Measurements from ENCODE around the gene KLRD1.
"Not testable (repeated sequence)": the region's sequence is repeated elsewhere in the genome, so short reads cannot be mapped to it uniquely, and the experiment has no call there.

Gene KLRD1

DNA sequence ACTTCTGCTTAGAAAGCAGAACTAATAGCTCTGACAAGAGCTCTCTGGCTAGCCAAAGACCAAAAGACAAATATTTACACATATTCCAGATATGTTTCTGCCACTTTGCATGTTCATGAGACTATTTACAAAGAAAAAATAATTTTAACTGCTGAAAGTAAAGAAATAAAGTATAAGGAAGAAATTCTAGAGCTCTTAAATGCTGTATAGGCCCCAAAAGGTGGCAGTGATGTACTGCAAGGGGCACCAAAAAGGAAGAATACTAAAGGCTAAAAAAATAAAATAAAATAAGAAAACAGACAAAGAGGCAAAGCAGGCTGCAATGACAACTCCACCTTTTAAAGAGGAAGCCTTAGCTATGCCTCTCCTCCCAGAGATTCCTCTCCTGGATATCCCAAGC is 59.2 kb downstream of the KLRD1 start:
- no peak for DNase-seq (ENCODE audit: low read depth)
- TF ChIP-seq, protein P1, sequence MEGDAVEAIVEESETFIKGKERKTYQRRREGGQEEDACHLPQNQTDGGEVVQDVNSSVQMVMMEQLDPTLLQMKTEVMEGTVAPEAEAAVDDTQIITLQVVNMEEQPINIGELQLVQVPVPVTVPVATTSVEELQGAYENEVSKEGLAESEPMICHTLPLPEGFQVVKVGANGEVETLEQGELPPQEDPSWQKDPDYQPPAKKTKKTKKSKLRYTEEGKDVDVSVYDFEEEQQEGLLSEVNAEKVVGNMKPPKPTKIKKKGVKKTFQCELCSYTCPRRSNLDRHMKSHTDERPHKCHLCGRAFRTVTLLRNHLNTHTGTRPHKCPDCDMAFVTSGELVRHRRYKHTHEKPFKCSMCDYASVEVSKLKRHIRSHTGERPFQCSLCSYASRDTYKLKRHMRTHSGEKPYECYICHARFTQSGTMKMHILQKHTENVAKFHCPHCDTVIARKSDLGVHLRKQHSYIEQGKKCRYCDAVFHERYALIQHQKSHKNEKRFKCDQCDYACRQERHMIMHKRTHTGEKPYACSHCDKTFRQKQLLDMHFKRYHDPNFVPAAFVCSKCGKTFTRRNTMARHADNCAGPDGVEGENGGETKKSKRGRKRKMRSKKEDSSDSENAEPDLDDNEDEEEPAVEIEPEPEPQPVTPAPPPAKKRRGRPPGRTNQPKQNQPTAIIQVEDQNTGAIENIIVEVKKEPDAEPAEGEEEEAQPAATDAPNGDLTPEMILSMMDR (IDR thresholded peaks at IDR 0.05; ENCODE audit: control insufficient read depth, insufficient read depth, low read depth, low read length, missing control alignments): peak; percentile 38
- H3K4me3 ChIP-seq (ENCODE audit: control insufficient read depth, low read depth, low read length): no peak overlapping the region

DNA sequence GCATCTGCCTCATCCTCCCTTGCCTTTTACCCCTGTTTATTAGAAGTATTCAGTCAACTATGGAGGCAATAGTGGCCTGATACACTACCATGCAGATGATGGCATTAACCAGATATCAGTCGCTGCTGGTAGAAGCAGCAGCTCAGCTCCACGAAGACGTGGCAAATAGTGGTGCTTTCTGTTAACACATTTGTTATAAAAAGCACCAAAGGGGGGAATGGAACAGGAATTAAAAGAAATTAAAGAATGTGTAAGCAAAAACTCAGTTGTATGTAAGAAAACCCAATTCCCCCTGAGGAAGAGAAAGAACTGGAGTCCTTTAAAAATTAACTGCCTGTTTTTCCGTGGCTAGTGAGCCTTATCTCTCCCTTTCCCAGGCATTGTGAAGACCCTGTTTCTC is 60.0 kb downstream of the KLRD1 start:
- not testable (repeated sequence) for DNase-seq (ENCODE audit: low read depth); H3K4me3 ChIP-seq (ENCODE audit: control insufficient read depth, low read depth, low read length)

DNA sequence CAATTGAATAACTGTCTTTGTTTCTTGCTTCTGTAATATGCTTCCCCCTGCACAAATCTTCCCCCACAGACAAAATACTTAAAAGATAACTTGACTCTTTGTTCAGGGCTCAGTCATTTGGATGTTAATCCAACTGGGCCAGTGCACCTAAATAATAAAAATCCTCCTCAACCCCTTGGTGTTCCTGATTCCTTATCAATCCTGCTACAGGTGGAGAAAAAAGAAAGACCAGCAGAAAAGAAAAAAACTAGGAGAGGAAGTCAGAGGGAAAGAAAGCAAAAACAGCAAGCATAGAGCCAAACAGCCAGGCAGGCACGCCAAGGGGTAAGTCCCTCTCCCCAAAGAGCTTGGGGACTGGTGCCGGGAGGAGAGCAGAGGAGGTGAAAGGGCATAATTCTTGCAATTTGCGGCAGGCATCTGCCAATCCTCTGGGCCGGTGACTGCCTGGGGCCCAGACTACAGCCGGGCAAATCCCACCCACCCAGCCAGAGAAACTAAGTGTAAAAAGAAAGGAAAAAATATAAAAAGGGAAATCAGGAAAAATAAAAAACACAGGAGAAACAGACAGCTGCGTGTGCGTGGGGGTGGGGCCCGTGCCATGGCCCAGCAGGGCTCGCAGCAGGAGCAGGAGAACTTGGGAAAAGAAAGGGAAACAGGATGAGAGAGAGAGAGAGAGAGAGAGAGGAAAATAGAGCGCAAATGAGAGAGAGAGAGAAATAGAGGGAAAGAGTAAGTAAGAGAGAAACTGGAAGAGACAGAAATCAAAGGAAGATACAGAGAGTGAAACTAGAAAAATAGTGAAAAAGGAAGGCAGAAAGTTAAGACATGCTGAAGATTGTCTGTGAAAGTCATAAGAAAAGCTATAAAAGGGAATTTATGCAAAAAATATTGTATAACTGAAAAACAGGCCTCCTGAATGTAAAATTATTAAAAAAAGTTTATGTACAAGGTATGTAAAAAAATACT is 60.8 kb downstream of the KLRD1 start:
- DNase-seq (ENCODE audit: low read depth): no peak
- H3K4me3 ChIP-seq (ENCODE audit: control insufficient read depth, low read depth, low read length): no peak overlapping the region
- TF ChIP-seq, protein P1 (IDR thresholded peaks at IDR 0.05; ENCODE audit: control insufficient read depth, insufficient read depth, low read depth, low read length, missing control alignments): no peak

DNA sequence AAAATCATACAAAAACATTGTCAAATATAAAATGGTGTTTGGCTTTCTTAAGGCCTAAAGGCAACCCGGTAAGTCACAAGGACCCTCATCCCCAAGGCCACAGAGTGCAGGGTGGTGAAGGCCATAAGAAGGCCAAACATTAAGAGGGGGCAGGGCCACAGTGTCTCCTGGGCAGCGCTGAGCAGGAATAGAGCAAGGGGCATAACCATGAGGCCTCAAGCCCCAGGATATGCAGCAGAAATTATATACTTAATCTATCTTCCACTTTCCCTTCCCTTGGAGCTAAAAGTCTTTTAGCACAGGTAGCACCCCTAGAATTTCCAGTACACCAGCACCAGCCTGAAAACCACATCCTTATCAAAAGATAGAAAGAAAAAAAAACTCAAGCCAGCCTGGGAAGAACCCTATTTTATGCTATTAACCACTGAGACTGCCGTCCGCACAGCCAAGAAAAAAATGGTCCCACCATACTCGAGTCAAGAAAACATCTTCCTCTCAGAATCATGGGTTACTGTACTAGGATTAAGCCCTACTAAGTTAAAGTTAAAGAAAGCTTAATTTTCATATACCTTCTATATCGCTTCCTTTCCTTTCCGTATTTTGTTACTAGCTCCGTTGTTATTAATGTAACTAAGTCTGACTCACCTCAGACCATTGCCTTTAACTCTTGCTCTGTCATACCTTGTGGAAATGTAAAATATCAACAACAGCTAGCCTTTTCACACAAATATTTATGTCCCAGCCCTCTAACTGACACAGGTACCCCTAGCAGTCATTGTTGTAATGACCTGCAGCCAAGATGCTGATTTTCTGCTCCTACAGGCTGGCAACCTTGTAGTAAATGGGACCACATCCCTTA is 62.1 kb downstream of the KLRD1 start:
- TF ChIP-seq, protein P1 (IDR thresholded peaks at IDR 0.05; ENCODE audit: control insufficient read depth, insufficient read depth, low read depth, low read length, missing control alignments): no peak
- no peak overlapping the region for H3K4me3 ChIP-seq (ENCODE audit: control insufficient read depth, low read depth, low read length)
- no peak for DNase-seq (ENCODE audit: low read depth)

DNA sequence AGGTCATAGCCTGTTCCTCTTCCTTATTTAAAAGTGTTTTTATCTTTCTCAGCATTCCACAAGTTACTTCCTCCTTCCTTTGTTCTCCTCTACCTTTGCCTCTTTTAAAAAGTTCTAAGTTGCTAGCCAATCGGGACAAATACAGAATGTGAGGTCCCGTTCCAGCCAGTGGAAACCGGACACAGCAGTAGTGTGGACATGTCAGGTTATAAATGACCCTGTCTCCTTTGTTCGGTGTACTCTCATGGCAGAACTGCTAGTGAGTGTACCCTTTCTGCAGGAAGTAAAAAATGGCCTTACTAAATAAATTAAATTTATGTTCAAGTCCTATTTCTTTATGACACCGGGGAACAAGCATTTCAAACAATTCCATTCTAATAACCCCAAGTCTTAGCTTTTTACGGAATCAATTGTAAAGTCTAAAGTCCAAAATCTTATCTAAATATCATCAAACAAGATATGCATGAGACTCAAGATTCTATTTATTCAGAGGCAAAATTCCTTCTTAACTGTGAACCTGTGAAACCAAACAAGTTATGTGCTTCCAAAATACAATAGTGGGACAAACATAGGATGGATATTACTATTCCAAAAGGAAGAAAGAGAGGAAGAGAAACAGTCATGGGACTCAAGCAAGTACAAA is 64.3 kb downstream of the KLRD1 start:
- not testable (repeated sequence) for H3K4me3 ChIP-seq (ENCODE audit: control insufficient read depth, low read depth, low read length); DNase-seq (ENCODE audit: low read depth)

- TF ChIP-seq, protein P1 (IDR thresholded peaks at IDR 0.05; ENCODE audit: control insufficient read depth, insufficient read depth, low read depth, low read length, missing control alignments): no peak
- DNase-seq (ENCODE audit: low read depth): no peak
Measured at GRCh38 chr12:10372559-10372958, 64.9 kb downstream of the KLRD1 start.

DNA sequence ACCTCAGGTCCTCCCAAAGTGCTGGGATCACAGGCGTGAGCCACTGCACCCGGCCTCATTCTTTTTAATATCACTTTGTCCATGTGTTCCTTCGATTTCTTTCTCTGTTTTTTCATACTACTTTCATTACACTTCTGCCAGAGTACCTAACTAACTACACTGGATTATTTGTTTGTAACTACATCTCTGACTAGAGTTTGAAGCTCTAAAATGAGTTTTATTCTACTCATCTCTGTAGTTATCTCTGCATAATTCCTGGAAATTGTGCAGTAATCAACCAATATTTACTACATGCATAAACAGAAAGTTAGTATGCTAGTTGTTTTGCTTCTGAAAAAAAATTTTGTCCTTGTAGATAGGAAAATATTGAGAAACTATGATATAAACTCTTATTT is 67.0 kb downstream of the KLRD1 start:
- TF ChIP-seq, protein P1 (IDR thresholded peaks at IDR 0.05; ENCODE audit: control insufficient read depth, insufficient read depth, low read depth, low read length, missing control alignments): no peak
- no peak for DNase-seq (ENCODE audit: low read depth)
- no peak overlapping the region for H3K4me3 ChIP-seq (ENCODE audit: control insufficient read depth, low read depth, low read length)

More at GRCh38 chr12:10372559-10372958, 64.9 kb downstream of the KLRD1 start:
- H3K4me3 ChIP-seq (ENCODE audit: control insufficient read depth, low read depth, low read length): no peak overlapping the region

GRCh38 chr12:10378737-10379136 is 71.1 kb downstream of the KLRD1 start:
- H3K4me3 ChIP-seq (ENCODE audit: control insufficient read depth, low read depth, low read length); DNase-seq (ENCODE audit: low read depth): not testable (repeated sequence)

Measured in AG09309 (cell line).